ENCODE data around the gene SMYD3. TPM values are rescaled to one million over a fixed set of nuclear protein-coding genes. Genes with fewer than 3 reads are reported as not detected.

The SMYD3 gene
- total and polyA plus RNA-seq, 2 donors, result 22.0 to 27.0 TPM

- Histone ChIP-seq H3K9me3 (ENCODE audit: control insufficient read depth in 2 of 2, insufficient read depth in 1 of 2, low read length in 1 of 2) (no peaks in the 10 kb centered on the region), H3K27me3 (ENCODE audit: control insufficient read depth in 2 of 2, insufficient read depth in 1 of 2, low read length in 1 of 2) (no peaks in the 10 kb centered on the region), H3K36me3 (ENCODE audit: control insufficient read depth in 2 of 2, insufficient read depth in 2 of 2, low read length in 1 of 2) (no peaks in the 10 kb centered on the region), H3K4me1 (ENCODE audit: control insufficient read depth in 2 of 2, insufficient read depth in 2 of 2, low read length in 2 of 2) (peaks cover 0 to 2% of the 10 kb centered on the region in 2 donors), H3K27ac (ENCODE audit: low read depth in 1 of 2, low read length in 1 of 2) (no peak overlapping the region), H3K4me3 (ENCODE audit: low read length in 2 of 2) (no peak overlapping the region)
- WGBS, result 79% methylated on average over 8 of the region's 8 CpGs
- DNase-seq (ENCODE audit: low read depth in 6 of 9, low spot score in 9 of 9), result no peak
Measured at GRCh38 chr1:245939756-245940345, 567.2 kb downstream of the SMYD3 start.

GRCh38 chr1:245938046-245938435, 569.0 kb downstream of the SMYD3 start:
- DNase-seq (ENCODE audit: low read depth in 6 of 9, low spot score in 9 of 9), result no peak
- Histone ChIP-seq H3K27ac (ENCODE audit: low read depth in 1 of 2, low read length in 1 of 2) (no peak overlapping the region), H3K4me1 (ENCODE audit: control insufficient read depth in 2 of 2, insufficient read depth in 2 of 2, low read length in 2 of 2) (peaks cover 0 to 2% of the 10 kb centered on the region in 2 donors), H3K36me3 (ENCODE audit: control insufficient read depth in 2 of 2, insufficient read depth in 2 of 2, low read length in 1 of 2) (no peaks in the 10 kb centered on the region), H3K4me3 (ENCODE audit: low read length in 2 of 2) (no peak overlapping the region), H3K27me3 (ENCODE audit: control insufficient read depth in 2 of 2, insufficient read depth in 1 of 2, low read length in 1 of 2) (no peaks in the 10 kb centered on the region), H3K9me3 (ENCODE audit: control insufficient read depth in 2 of 2, insufficient read depth in 1 of 2, low read length in 1 of 2) (no peaks in the 10 kb centered on the region)
- WGBS, result 96% methylated on average over 8 of the region's 8 CpGs

DNA sequence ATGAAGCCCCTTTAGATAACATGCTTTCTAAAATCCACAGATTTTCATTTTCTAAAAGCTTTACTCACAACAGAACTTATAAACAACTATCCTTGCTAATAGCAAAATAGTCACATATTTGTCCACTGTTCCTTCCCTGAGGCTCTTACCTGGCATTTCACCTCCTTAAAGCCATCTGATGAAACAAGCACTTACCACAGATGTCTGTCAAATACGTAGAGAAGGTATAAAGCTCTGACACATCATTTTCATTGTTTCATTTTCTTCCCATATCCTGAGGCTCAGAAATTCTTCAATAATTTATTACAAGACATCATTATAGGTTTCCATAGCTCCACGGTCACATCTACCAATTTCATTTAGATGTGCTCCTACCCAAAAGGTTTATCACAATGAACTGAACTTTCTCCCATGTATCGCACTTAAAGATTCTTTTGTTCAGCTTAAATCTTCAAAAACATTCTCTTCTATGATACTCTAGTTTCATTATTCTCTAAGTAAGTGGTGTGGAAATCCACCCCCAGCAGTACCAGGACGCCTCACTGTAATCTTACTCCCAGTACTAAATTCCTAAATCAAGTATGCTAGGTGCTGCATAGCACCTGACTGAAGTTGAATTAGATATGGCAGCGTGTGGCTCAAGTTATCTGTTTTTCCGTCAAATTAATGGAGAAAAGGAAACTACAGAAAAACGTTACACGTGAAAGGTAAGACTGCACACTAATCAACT, 569.6 kb downstream of the SMYD3 start:
- 88% methylated on average over 8 of the region's 8 CpGs for WGBS
- no peaks in the 10 kb centered on the region for H3K9me3 ChIP-seq (ENCODE audit: control insufficient read depth in 2 of 2, insufficient read depth in 1 of 2, low read length in 1 of 2)
- H3K4me3 ChIP-seq (ENCODE audit: low read length in 2 of 2), result no peak overlapping the region
- no peaks in the 10 kb centered on the region for H3K36me3 ChIP-seq (ENCODE audit: control insufficient read depth in 2 of 2, insufficient read depth in 2 of 2, low read length in 1 of 2)
- no peaks in the 10 kb centered on the region for H3K27me3 ChIP-seq (ENCODE audit: control insufficient read depth in 2 of 2, insufficient read depth in 1 of 2, low read length in 1 of 2)
- H3K4me1 ChIP-seq (ENCODE audit: control insufficient read depth in 2 of 2, insufficient read depth in 2 of 2, low read length in 2 of 2), result no peaks in the 10 kb centered on the region
- H3K27ac ChIP-seq (ENCODE audit: low read depth in 1 of 2, low read length in 1 of 2), result no peak overlapping the region
- no peak for DNase-seq (ENCODE audit: low read depth in 6 of 9, low spot score in 9 of 9)

- Histone ChIP-seq H3K4me3 (ENCODE audit: low read length in 2 of 2) (no peak overlapping the region), H3K4me1 (ENCODE audit: control insufficient read depth in 2 of 2, insufficient read depth in 2 of 2, low read length in 2 of 2) (no peaks in the 10 kb centered on the region), H3K36me3 (ENCODE audit: control insufficient read depth in 2 of 2, insufficient read depth in 2 of 2, low read length in 1 of 2) (no peaks in the 10 kb centered on the region), H3K27ac (ENCODE audit: low read depth in 1 of 2, low read length in 1 of 2) (no peak overlapping the region), H3K9me3 (ENCODE audit: control insufficient read depth in 2 of 2, insufficient read depth in 1 of 2, low read length in 1 of 2) (no peaks in the 10 kb centered on the region), H3K27me3 (ENCODE audit: control insufficient read depth in 2 of 2, insufficient read depth in 1 of 2, low read length in 1 of 2) (no peaks in the 10 kb centered on the region)
- WGBS, result 90% methylated on average over 7 of the region's 7 CpGs
- DNase-seq (ENCODE audit: low read depth in 6 of 9, low spot score in 9 of 9), result no peak
Measured at GRCh38 chr1:245934409-245934808, 572.7 kb downstream of the SMYD3 start.

GRCh38 chr1:245933431-245934045, 573.5 kb downstream of the SMYD3 start:
- H3K27ac ChIP-seq (ENCODE audit: low read depth in 1 of 2, low read length in 1 of 2), result no peak overlapping the region
- no peaks in the 10 kb centered on the region for H3K9me3 ChIP-seq (ENCODE audit: control insufficient read depth in 2 of 2, insufficient read depth in 1 of 2, low read length in 1 of 2)
- 73% methylated on average over 2 of the region's 2 CpGs for WGBS
- H3K27me3 ChIP-seq (ENCODE audit: control insufficient read depth in 2 of 2, insufficient read depth in 1 of 2, low read length in 1 of 2), result no peaks in the 10 kb centered on the region
- DNase-seq (ENCODE audit: low read depth in 6 of 9, low spot score in 9 of 9), result no peak
- no peaks in the 10 kb centered on the region for H3K4me1 ChIP-seq (ENCODE audit: control insufficient read depth in 2 of 2, insufficient read depth in 2 of 2, low read length in 2 of 2)
- H3K4me3 ChIP-seq (ENCODE audit: low read length in 2 of 2), result no peak overlapping the region
- no peaks in the 10 kb centered on the region for H3K36me3 ChIP-seq (ENCODE audit: control insufficient read depth in 2 of 2, insufficient read depth in 2 of 2, low read length in 1 of 2)

DNA sequence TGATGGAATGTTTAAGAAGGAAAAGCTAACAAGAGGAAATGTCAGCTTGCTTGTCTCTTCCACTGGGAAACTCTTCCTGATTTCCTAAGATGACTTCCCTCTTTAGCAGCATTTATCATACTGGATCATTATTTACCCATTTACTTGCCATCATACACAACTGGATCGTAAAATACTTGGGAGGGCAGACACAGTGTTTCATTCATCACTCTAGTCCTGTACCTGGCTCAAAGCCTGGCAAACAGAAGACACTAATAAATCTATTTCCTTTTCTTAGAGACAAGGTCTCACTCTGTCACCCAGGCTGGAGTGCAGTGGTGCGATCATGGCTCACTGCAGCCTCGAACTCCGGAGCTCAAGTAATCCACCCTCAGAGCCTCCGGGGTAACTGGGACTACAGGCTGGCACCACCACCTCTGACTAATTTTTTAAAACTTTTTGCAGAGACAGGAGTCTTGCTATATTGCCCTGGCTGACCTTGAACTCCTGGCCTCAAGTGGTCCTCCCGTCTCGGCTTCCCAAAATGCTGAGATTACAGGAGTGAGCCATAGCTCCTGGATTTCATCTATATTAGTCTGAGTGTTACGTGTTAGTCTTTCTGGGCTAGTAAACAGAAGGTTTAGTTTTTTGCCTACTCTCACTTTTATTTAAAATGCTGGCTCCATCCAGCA, 574.6 kb downstream of the SMYD3 start:
- Histone ChIP-seq H3K4me1 (ENCODE audit: control insufficient read depth in 2 of 2, insufficient read depth in 2 of 2, low read length in 2 of 2) (no peaks in the 10 kb centered on the region), H3K27me3 (ENCODE audit: control insufficient read depth in 2 of 2, insufficient read depth in 1 of 2, low read length in 1 of 2) (no peaks in the 10 kb centered on the region), H3K9me3 (ENCODE audit: control insufficient read depth in 2 of 2, insufficient read depth in 1 of 2, low read length in 1 of 2) (no peaks in the 10 kb centered on the region), H3K4me3 (ENCODE audit: low read length in 2 of 2) (no peak overlapping the region), H3K36me3 (ENCODE audit: control insufficient read depth in 2 of 2, insufficient read depth in 2 of 2, low read length in 1 of 2) (no peaks in the 10 kb centered on the region), H3K27ac (ENCODE audit: low read depth in 1 of 2, low read length in 1 of 2) (no peak overlapping the region)
- 99% methylated on average over 8 of the region's 8 CpGs for WGBS
- no peak for DNase-seq (ENCODE audit: low read depth in 6 of 9, low spot score in 9 of 9)

- DNase-seq (ENCODE audit: low read depth in 6 of 9, low spot score in 9 of 9), result no peak
- no peak overlapping the region for H3K27ac ChIP-seq (ENCODE audit: low read depth in 1 of 2, low read length in 1 of 2)
- WGBS, result 98% methylated on average over 3 of the region's 3 CpGs
- no peaks in the 10 kb centered on the region for H3K4me1 ChIP-seq (ENCODE audit: control insufficient read depth in 2 of 2, insufficient read depth in 2 of 2, low read length in 2 of 2)
- no peak overlapping the region for H3K4me3 ChIP-seq (ENCODE audit: low read length in 2 of 2)
- H3K9me3 ChIP-seq (ENCODE audit: control insufficient read depth in 2 of 2, insufficient read depth in 1 of 2, low read length in 1 of 2), result no peaks in the 10 kb centered on the region
- H3K36me3 ChIP-seq (ENCODE audit: control insufficient read depth in 2 of 2, insufficient read depth in 2 of 2, low read length in 1 of 2), result no peaks in the 10 kb centered on the region
- no peaks in the 10 kb centered on the region for H3K27me3 ChIP-seq (ENCODE audit: control insufficient read depth in 2 of 2, insufficient read depth in 1 of 2, low read length in 1 of 2)
Measured at GRCh38 chr1:245931450-245931849, 575.6 kb downstream of the SMYD3 start.

DNA sequence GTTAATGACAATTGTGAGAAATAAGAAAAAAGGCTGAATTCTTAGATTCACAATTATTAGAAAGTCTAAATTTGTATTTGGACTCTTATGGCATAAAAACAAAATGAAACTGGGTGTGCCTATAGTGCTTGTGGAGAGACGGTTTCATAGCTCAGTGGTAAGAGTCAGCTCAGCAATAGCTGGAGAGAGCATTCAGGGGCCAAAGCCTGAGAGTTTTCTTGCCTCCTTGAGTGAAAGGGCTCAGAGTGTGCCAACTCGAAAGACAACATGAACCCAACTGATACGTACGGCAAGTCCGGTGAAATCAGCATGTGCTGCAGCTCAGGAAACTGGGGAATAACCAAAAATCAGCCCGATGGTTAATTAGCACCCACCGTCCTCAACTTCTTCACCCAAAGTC, 577.9 kb downstream of the SMYD3 start:
- no peak overlapping the region for H3K4me3 ChIP-seq (ENCODE audit: low read length in 2 of 2)
- no peak overlapping the region for H3K27ac ChIP-seq (ENCODE audit: low read depth in 1 of 2, low read length in 1 of 2)
- no peaks in the 10 kb centered on the region for H3K4me1 ChIP-seq (ENCODE audit: control insufficient read depth in 2 of 2, insufficient read depth in 2 of 2, low read length in 2 of 2)
- WGBS, result 99% methylated on average over 7 of the region's 7 CpGs
- H3K36me3 ChIP-seq (ENCODE audit: control insufficient read depth in 2 of 2, insufficient read depth in 2 of 2, low read length in 1 of 2), result no peaks in the 10 kb centered on the region
- no peaks in the 10 kb centered on the region for H3K9me3 ChIP-seq (ENCODE audit: control insufficient read depth in 2 of 2, insufficient read depth in 1 of 2, low read length in 1 of 2)
- H3K27me3 ChIP-seq (ENCODE audit: control insufficient read depth in 2 of 2, insufficient read depth in 1 of 2, low read length in 1 of 2), result no peaks in the 10 kb centered on the region
- no peak for DNase-seq (ENCODE audit: low read depth in 6 of 9, low spot score in 9 of 9)

DNA sequence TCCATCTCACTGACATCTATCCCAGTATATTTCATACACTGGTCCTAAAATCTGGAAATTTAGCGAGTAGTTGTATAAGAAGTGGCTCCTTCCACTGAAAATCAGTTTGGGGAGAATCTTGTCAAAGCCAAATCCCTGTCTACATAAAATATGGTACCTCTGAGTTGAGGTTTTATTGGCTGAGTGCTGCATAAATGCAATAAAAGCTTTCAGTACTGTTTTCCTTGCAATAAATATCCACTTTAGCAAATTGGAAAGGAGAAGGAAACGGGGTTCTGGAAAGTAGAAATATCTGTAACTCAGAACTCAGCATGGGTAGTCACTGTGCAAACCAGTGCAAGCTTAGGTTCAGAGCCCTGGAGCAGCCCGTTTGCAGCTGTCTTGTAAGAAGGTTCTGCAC, 580.2 kb downstream of the SMYD3 start:
- Histone ChIP-seq H3K27ac (ENCODE audit: low read depth in 1 of 2, low read length in 1 of 2) (no peak overlapping the region), H3K9me3 (ENCODE audit: control insufficient read depth in 2 of 2, insufficient read depth in 1 of 2, low read length in 1 of 2) (no peaks in the 10 kb centered on the region), H3K36me3 (ENCODE audit: control insufficient read depth in 2 of 2, insufficient read depth in 2 of 2, low read length in 1 of 2) (no peaks in the 10 kb centered on the region), H3K4me1 (ENCODE audit: control insufficient read depth in 2 of 2, insufficient read depth in 2 of 2, low read length in 2 of 2) (no peaks in the 10 kb centered on the region), H3K27me3 (ENCODE audit: control insufficient read depth in 2 of 2, insufficient read depth in 1 of 2, low read length in 1 of 2) (no peaks in the 10 kb centered on the region), H3K4me3 (ENCODE audit: low read length in 2 of 2) (no peak overlapping the region)
- WGBS, result 98% methylated on average over 3 of the region's 3 CpGs
- no peak for DNase-seq (ENCODE audit: low read depth in 6 of 9, low spot score in 9 of 9)

Data from thymus (tissue), 11 donors.